Activated naive CD8-positive, alpha-beta T cell treated with anti-CD3 and anti-CD28 coated beads for 36 hours (primary cell): ENCODE results near the gene RCN1. TPM values are rescaled to one million over a fixed set of nuclear protein-coding genes. Genes with fewer than 3 reads are reported as not detected.
A peak's percentile ranks its signal among the peaks of the same experiment; 100 is the strongest.

Experiments used
- DNase-seq: peaks from one replicate; pipeline ENCODE4 v3.0.0; 2021
- H3K27ac Mint-ChIP-seq: one replicate; pipeline ENCODE4 v1.8.0; 2022; ENCODE audit warnings: mild to moderate bottlenecking, moderate library complexity, mixed read lengths
- H3K27me3 Mint-ChIP-seq: one replicate; pipeline ENCODE4 v1.8.0; 2022; ENCODE audit warnings: mild to moderate bottlenecking, mixed read lengths
- H3K36me3 Mint-ChIP-seq: one replicate; pipeline ENCODE4 v1.8.0; 2021; ENCODE audit warnings: mild to moderate bottlenecking, mixed read lengths
- H3K4me1 Mint-ChIP-seq: one replicate; pipeline ENCODE4 v1.8.0; 2021; ENCODE audit warnings: mixed read lengths
- H3K4me3 Mint-ChIP-seq: one replicate; pipeline ENCODE4 v1.8.0; 2022; ENCODE audit warnings: mild to moderate bottlenecking, moderate library complexity, mixed read lengths
- H3K9me3 Mint-ChIP-seq: one replicate; pipeline ENCODE4 v1.8.0; 2022; ENCODE audit warnings: mixed read lengths
- total RNA-seq, 2 experiments: library from RNA; stranded (reverse); gene quantifications; one replicate each; pipeline ENCODE4 v1.2.3, GENCODE V29; 2021

The RCN1 gene
- total RNA-seq, 2 experiments from 2014 or later: 35.4 to 36.3 TPM

DNA sequence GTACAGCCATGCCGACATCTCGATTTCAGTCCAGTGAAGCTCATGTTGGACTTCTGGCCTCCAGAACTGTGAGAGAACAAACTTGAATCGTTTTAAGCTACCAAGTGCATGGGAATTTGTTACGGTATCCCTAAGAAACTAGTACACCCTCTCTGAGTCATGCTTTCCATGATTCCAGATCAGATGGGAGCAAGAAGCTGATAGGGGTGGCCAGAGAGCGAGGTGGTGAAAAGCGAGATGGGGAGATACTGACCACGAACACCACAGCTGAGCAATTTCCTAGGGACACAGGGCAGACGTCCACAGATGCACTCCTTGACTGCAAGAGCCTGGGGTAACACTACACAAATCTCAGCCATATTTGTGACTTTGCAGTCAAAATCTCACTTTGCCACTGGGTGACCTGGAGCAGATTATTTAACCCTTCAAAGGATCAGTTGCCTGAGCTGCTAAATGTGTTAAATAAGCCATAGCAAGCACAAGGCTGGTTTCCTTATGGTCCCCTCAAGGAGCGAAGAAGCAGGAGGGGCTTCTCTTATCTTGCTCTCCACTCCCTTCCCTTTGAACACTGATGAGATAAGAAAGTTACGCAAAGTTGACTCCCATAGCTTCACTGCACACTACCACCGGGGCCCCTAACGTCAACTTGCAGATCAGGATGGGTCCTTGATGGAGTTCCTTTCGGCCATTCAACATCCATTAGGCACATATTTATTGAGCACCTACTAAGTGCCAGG lies 22.6 kb upstream of the RCN1 start:
- no peak overlapping the region for H3K27ac Mint-ChIP-seq
- no peaks in the 10 kb centered on the region for H3K4me1 Mint-ChIP-seq
- peaks cover 33% of the 10 kb centered on the region for H3K27me3 Mint-ChIP-seq
- H3K9me3 Mint-ChIP-seq: no peaks in the 10 kb centered on the region
- no peak for DNase-seq
- H3K4me3 Mint-ChIP-seq: no peak overlapping the region
- H3K36me3 Mint-ChIP-seq: no peaks in the 10 kb centered on the region

DNA sequence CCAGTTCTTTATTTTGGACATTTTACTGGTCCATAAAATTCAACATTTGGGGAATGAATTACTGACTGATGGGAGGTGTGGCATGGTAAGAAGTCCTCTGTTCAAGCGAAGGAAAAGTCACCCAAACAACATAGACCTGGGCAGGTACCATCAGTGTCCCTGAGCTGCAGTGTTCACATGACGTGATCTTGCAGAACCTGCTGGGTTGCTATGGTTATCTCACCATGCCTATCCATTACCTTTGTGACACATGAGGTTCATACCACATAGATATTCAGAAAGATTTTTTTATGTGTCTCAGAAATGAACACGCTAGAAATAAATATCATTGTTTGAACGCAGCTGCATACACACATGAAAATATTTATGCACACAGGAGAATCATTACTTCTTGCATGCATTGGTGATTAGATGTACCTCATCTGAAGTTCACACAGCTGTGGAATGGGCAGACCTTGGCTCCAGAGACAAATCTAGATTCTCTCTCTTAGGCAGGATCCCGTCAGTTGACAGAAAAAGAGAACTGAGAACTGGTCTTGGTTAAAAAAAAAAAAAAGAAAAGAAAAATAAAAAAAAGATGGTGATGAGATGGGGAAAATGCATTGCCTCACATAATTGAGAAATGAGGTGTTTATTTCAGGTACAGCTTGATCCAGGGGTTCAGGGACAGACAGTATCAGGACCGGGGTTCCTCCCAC lies 21.4 kb upstream of the RCN1 start:
- no peak for DNase-seq
- Mint-ChIP-seq H3K9me3 (no peaks in the 10 kb centered on the region), H3K27me3 (peaks cover 33% of the 10 kb centered on the region), H3K4me3 (no peak overlapping the region), H3K4me1 (no peaks in the 10 kb centered on the region), H3K27ac (no peak overlapping the region), H3K36me3 (no peaks in the 10 kb centered on the region)

DNA sequence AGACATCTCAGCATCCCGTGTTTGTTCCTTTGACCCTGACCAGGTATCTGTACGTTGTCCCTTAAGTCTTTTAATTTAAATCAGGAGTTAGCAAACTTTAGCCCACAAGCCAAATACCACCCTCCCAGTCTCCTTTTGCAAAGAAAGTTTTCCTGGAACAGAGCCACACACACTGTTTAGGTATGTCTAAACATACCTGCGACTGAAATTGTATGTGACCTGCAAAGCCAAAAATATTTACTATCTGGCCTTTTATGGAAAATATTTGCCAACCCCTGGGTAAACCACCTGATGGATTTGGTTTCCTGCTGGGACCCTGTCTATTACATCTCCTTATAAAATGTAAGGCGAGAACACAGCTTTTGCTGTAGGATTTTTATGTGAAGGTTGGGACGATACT lies 20.2 kb upstream of the RCN1 start:
- Mint-ChIP-seq H3K9me3 (no peaks in the 10 kb centered on the region), H3K4me3 (no peak overlapping the region), H3K27me3 (peaks cover 26% of the 10 kb centered on the region), H3K27ac (no peak overlapping the region), H3K36me3 (no peaks in the 10 kb centered on the region), H3K4me1 (no peaks in the 10 kb centered on the region)
- DNase-seq: no peak

DNA sequence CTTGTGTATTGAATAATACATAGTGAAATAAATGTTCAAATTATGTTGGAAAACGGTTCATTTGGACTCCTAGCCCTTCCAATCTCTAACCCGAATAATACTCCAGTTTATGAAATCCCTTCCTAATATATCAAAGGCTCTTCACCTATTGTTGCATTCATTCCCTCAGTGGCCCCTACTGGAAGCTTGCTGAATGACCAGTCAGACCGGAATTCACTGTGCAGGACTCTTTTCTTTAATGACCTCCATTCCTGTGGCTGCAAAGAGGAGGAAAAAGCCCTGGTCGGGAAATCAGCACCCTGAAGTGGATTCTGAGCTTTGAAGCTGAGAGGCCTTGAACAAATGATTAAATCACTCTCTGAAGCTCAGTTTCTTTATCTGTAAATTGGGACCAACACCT lies 19.1 kb upstream of the RCN1 start:
- no peaks in the 10 kb centered on the region for H3K9me3 Mint-ChIP-seq
- H3K27ac Mint-ChIP-seq: no peak overlapping the region
- H3K4me1 Mint-ChIP-seq: no peaks in the 10 kb centered on the region
- peaks cover 23% of the 10 kb centered on the region for H3K27me3 Mint-ChIP-seq
- H3K4me3 Mint-ChIP-seq: no peak overlapping the region
- no peaks in the 10 kb centered on the region for H3K36me3 Mint-ChIP-seq
- DNase-seq: no peak

DNA sequence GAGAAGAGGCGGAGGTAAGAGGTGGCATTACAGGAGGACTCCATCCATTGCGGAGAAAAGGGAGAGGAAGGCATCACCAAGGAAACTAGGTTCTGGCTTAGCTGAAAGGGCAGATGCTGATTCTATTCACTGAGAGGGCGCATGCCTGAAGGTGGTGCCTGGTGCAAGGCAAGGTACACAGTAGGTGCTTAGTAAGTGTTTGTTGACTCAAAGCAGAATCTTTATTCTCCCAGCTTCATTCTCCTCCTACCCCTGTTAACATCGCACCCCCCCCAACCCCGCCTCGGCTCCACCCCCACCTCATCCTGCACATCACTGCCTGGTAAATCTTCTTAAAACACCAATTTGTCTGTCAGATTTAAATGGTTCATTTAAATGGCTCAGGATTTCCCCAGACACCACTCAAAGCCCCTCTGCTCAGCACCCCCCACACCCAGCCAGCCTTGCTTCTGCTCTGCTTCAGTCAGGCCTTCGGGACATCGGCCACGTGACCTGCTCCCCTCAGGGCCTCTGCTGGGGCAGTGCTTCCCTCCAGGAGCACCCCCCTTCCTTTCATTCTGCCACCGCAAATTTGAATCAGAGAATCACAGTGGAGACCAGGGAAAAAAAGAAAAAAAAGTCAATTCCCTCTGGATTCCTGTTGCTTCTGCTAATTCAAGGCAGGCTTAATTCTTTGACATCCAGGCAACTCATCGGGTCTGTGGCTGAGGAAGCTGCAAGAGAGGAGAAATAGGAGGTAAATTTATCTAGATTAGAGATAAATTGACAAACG lies 17.8 kb upstream of the RCN1 start:
- H3K27me3 Mint-ChIP-seq: peaks cover 23% of the 10 kb centered on the region
- H3K27ac Mint-ChIP-seq: no peak overlapping the region
- no peaks in the 10 kb centered on the region for H3K4me1 Mint-ChIP-seq
- no peak overlapping the region for H3K4me3 Mint-ChIP-seq
- no peaks in the 10 kb centered on the region for H3K36me3 Mint-ChIP-seq
- no peak for DNase-seq
- no peaks in the 10 kb centered on the region for H3K9me3 Mint-ChIP-seq

DNA sequence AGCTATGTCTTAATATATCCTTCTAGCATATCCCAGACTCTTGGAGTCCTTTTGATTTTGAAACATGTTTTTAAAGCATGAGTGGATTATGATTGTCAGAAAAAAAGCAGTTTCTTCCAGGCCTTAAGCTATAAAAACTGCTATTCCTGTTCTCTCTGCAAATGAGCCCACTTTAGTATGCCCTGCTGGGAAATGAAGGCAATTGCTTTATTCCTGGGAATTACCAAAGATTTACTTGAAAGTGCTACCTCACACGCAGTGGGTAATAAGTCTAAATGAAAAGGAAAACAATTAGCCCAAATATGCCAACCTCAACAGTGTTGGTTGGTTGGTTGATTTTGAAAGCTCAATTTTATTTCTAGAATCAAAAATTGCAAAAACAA lies 17.2 kb upstream of the RCN1 start:
- Mint-ChIP-seq H3K27ac (no peak overlapping the region), H3K4me3 (no peak overlapping the region), H3K9me3 (no peaks in the 10 kb centered on the region), H3K27me3 (peaks cover 23% of the 10 kb centered on the region), H3K4me1 (no peaks in the 10 kb centered on the region), H3K36me3 (no peaks in the 10 kb centered on the region)
- DNase-seq: no peak

DNA sequence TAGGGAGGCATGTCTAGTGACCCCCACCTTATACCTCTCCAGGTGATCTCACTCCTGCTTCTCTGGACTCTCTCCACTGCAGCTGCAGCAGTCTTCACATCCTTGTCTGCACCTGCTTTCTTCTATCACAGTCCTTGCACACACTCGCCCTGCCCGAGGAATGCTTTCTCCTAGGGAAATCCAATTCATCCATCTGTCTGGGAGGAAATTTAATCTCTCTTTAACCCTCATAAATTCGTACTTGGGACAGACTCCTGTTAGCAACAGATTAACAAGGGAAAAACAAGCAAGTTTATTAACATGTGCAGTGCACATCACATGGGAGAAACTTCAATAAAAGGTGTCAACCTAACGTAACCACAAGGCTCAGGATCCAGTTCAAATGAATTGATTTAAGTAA lies 11.3 kb upstream of the RCN1 start:
- Mint-ChIP-seq H3K9me3 (no peaks in the 10 kb centered on the region), H3K4me1 (no peaks in the 10 kb centered on the region), H3K27ac (no peak overlapping the region)

DNA sequence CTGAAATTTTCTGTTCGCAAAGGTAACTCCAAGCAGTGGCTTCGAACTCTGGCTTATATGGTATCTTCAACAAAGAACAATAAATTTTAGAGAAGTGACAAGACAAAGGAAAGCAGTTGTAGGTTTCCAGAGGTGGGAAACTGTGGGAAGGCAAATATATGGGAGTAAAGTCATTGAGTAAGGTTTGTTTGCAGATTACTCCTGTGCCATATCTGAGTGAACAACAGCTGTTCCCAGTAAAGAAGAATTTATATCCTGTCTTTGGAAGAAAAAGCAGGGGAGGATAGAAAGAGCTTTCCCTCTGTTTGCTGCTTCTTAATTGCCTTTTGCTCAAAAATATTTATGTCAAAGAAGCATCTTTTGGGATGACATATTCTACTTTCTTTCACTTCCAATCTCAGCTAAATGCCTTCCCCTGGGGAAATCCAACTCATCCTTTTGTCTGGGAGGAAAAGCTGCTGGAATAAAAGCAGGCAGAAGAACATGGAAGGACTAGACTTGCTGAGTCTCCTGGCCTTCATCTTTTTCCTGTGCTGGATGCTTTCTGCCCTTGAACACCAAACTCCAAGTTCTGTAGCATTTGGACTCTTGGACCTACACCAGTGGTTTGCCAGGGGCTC lies 10.4 kb upstream of the RCN1 start:
- H3K4me1 Mint-ChIP-seq: no peaks in the 10 kb centered on the region
- H3K27ac Mint-ChIP-seq: no peak overlapping the region
- peaks cover 4% of the 10 kb centered on the region for H3K27me3 Mint-ChIP-seq
- H3K4me3 Mint-ChIP-seq: no peak overlapping the region
- DNase-seq: no peak
- H3K36me3 Mint-ChIP-seq: no peaks in the 10 kb centered on the region
- no peaks in the 10 kb centered on the region for H3K9me3 Mint-ChIP-seq

More for the DNA sequence above, 11.3 kb upstream of the RCN1 start:
- DNase-seq: no peak
- H3K36me3 Mint-ChIP-seq: no peaks in the 10 kb centered on the region
- H3K4me3 Mint-ChIP-seq: no peak overlapping the region
- peaks cover 4% of the 10 kb centered on the region for H3K27me3 Mint-ChIP-seq

DNA sequence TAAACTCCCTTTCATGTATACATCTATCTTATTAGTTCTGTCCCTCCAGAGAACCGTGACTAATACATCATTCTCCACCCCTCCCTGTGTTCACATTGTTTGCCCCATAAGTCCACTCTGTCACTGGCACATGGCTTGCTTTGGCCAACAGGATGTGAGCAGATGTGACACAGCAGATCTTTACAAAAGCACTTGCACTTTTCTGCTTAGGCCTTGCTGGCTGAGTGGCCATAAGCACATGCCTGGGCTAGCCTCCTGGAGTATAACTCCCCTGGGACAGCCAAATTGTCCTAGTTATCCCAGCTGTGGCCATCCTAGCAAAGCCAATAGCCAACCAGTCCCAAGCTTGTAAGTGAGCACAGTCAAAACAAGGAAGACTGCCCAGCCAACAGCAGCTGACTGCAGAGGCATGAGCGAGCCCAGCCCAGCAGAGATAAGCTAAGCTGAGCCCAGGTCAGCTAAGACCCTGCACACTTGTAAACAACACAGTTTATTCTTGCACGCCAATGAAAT lies 9.7 kb upstream of the RCN1 start:
- no peaks in the 10 kb centered on the region for H3K9me3 Mint-ChIP-seq
- no peak overlapping the region for H3K27ac Mint-ChIP-seq
- H3K36me3 Mint-ChIP-seq: no peaks in the 10 kb centered on the region
- peaks cover 3% of the 10 kb centered on the region for H3K27me3 Mint-ChIP-seq
- H3K4me1 Mint-ChIP-seq: no peaks in the 10 kb centered on the region
- no peak overlapping the region for H3K4me3 Mint-ChIP-seq
- no peak for DNase-seq

DNA sequence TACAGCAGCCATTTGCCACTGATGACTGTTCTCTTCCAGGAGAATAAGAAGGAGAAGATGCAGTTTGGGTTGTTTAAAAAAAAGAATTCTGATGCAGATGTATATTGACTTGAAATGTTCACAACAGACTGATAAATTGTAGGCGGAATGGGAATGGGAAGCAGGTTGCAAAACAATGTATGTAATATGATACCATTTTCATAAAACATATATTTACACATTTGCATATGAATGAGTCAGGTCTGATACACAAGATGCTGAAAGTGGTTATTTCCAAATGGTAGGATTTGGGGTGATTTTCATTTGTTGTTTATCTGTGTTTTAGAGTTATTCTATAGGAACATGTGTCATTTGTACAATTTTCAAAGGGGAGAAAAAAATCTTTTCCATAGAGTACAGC lies 9.0 kb upstream of the RCN1 start:
- Mint-ChIP-seq H3K27me3 (peaks cover 3% of the 10 kb centered on the region), H3K36me3 (no peaks in the 10 kb centered on the region), H3K4me1 (no peaks in the 10 kb centered on the region), H3K4me3 (no peak overlapping the region), H3K9me3 (no peaks in the 10 kb centered on the region), H3K27ac (no peak overlapping the region)
- no peak for DNase-seq

DNA sequence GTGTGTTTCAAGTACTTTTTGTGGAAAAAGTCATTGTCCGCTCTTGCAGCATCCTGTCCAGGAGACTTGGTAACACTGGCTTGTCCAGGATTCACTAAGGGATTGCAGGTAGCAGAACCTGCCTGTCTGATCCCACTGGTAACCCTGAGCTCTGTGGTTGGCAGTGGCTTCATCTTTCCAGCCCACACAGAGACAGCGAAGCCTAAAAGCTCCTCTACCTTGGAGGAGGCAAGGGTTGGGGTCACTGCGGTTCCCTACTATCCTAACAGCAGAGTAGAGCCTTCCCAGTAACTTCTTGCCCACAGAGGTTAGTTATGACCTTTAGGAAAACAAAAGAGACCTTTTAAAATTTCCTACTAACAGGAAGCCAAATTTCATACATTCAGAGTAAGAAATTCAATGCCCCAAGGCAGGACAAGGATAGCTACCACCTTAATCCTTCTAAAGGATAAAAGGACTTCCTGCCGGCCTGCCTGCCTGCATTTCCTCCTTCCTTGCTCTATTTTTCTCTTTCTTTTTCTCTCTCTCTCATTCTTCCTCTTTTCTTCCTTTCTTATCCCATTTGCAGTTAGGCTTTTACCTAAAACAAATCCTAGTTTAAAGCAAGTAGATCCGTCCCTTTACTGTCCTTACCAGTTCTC lies 8.4 kb upstream of the RCN1 start:
- Mint-ChIP-seq H3K9me3 (no peaks in the 10 kb centered on the region), H3K27me3 (peaks cover 5% of the 10 kb centered on the region), H3K4me1 (no peaks in the 10 kb centered on the region), H3K36me3 (no peaks in the 10 kb centered on the region), H3K27ac (no peak overlapping the region), H3K4me3 (no peak overlapping the region)
- no peak for DNase-seq

DNA sequence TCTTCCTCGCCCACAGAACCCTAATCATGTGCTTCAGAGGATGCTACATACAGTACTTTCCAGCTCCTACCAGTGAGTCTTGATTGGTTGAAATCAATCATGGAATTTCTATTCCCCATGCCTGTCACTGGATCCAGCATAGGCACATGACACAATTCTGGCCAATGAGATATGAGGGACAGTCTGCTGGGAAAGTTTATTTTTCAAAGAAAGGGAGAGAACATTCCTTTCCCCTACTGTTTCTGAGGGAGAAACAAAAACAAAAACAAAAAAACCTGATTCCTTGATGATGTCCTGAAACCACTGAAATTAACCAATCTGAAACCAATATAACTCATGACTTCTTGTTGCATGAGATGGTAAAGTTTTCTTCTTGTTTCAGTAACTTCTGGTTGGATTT lies 3.3 kb upstream of the RCN1 start:
- Mint-ChIP-seq H3K4me3 (no peak overlapping the region), H3K27me3 (peaks cover 5% of the 10 kb centered on the region), H3K4me1 (peaks cover 23% of the 10 kb centered on the region), H3K9me3 (no peaks in the 10 kb centered on the region), H3K36me3 (no peaks in the 10 kb centered on the region), H3K27ac (peak overlapping the region; percentile 3)
- no peak for DNase-seq

DNA sequence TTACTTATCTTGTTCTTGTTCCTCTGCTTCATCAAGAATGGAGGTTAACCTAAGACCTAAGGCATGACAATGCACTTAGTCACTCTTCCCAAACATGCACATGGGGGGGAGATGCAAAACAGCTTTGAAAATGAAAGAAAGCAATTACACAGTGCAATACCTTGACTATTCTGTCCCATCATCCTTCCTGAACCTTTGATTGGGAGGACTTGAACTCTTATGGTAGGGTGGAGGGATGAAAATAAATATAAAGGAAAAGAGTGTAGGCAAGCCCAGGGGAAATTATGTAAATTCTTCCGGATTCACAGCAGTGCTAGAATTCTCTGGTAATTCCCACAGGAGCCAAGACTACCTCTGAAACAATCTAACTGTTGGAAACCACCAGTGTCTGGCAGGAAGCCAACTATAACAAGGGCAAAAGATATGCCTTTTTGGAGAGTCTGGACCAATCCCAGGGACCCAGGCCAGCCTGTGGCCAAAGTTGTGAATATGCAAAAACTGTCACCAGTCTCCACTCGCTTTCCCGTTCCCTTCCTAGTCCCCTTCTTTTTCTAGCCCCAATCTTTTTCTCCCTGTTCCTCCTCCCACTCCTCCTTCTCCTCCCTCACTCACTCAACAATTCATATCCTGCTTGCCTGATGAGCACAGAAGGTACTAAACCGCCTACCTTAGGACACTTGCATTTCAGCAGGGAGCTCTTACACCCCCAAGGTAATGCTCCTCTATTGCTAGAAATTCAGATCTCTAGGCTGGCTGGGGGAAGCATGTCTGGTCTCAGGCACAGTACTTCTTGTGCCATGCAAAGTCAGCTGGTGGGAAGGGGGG lies 2.5 kb upstream of the RCN1 start:
- Mint-ChIP-seq H3K27ac (peak overlapping the region; percentile 3), H3K4me3 (no peak overlapping the region), H3K27me3 (peaks cover 5% of the 10 kb centered on the region), H3K36me3 (peaks cover 6% of the 10 kb centered on the region), H3K9me3 (no peaks in the 10 kb centered on the region), H3K4me1 (peaks cover 28% of the 10 kb centered on the region)
- DNase-seq: no peak

DNA sequence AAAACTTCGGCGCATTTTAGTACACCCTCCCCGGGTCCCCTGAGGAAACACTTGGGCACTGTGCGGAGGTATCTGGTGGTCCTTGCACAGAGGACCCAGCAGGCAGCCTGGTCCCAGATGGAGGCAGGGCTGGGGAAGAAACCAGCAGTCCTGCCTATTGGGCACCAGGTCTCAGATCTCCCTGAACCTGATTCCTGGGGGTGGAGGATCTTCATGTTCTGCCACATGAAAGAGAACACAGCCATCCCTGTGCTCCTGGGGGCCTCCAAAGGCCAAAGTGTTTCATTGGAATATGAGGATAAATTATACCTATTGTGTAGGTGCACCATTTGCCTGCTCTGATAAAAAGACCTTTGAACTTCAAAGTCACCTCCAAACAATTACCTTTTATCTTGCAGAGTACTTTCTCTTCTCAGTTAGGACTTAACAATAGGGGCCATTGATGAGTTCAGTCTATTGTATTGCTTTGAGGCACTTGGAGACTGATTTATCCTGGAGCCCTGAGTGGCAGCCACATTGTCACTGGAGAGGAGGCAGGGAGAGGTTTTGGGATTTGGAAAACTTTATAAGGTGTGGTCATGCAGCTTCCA lies 1.8 kb downstream of the RCN1 start:
- Mint-ChIP-seq H3K27me3 (no peaks in the 10 kb centered on the region), H3K27ac (peak overlapping the region; percentile 92), H3K4me3 (peak overlapping the region; percentile 83), H3K4me1 (peaks cover 33% of the 10 kb centered on the region), H3K9me3 (no peaks in the 10 kb centered on the region), H3K36me3 (peaks cover 35% of the 10 kb centered on the region)
- no peak for DNase-seq
